HG03521 (cell line): Measurements from ENCODE around the gene THY1.
"Not testable (repeated sequence)": the region's sequence is repeated elsewhere in the genome, so short reads cannot be mapped to it uniquely, and the experiment has no call there.

ENCODE experiments used
- ATAC-seq: cut with Tn5 transposase; IDR thresholded peaks from one replicate; pipeline ENCODE4 v1.9.1; 2021; ENCODE audit warnings: mild to moderate bottlenecking, moderate library complexity; ENCODE audit not compliant: unreplicated experiment

Gene THY1

DNA sequence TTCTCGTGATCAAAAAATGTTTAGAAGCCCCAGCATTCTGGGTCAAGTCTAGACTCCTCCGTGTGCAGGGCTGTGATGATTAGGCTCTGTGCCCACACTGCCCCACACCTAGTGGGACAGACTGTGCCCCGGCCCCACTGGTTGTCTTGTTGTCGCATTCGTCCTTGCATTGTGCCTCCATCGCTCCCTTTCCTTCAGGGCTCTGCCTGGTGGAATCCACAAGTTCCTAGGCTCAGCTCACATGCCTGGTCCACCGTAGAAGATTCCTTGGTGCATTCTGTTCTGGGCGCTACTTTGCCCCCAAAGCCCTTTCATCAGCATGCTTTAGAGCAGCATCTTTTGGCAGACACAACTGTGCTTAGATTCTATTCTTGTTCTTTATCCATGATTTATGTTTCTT, 23.5 kb upstream of the THY1 start:
- ATAC-seq = no peak

DNA sequence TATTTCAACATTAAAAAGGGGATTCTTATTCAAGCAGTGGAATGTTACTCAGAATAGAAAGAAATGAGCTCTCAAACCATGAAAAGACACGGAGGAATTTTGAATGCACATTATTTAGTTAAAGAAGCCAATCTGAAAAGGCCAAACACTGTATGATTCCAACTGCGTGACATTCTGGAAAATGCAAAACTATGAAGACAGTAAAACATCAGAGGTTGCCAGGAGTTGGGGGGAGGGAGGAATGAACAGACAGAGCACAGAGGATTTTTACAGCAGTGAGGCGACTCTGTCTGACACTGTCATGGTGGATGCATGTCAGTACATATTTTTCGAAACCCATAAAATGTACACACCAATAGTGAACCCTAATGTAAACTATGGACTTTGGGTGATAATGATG, 22.9 kb upstream of the THY1 start:
- no peak for ATAC-seq

DNA sequence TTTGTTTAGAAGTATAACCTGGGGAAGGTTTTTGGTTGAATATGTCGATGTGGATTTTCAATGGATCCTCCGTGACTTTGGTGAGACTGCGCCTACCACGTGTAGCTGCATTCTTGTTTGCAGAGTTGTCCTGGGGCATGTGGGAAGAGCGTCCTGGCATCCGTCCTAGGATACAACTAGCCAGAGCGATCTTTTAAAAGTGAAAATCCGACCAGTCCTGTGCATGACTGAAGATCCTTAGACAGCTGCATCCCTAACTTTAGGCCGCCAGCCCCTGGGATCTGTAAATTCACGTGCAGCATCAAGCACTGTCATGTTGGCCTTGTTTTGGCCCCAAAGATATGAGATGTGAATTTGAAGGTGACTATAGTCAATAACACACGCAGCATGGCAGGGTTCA, 22.4 kb upstream of the THY1 start:
- no peak for ATAC-seq

DNA sequence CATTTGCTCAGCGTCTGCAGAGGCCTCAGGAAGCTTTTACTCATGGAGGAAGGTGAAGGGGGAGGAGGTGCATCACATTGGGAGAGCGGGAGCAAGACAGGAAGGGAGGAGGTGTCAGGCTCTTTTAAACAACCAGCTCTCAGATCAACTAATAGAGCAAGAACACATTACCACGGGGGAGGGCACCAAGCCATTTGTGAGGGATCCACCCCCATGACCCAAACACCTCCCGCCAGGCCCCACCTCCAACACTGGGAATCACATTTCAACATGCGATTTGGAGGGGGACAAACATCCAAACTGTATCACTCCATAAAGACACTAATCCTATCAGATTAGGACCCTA, 18.9 kb upstream of the THY1 start:
- no peak for ATAC-seq

DNA sequence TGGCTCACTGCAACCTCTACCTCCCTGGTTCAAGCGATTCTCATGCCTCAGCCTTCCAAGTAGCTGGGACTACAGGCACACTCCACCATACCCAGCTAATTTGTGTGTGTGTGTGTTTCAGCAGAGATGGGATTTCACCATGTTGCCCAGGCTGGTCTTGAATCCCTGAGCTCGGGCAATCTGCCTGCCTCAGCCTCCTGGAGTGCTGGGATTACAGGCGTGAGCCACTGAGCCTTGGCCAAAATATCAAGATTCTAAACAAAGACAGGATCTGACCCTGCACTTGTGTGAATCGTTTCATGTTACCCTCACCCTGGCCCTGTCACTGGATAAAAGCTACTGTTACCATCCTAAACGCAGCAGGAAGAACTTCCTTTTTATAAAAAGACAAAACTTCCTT, 15.6 kb upstream of the THY1 start:
- ATAC-seq = no peak

DNA sequence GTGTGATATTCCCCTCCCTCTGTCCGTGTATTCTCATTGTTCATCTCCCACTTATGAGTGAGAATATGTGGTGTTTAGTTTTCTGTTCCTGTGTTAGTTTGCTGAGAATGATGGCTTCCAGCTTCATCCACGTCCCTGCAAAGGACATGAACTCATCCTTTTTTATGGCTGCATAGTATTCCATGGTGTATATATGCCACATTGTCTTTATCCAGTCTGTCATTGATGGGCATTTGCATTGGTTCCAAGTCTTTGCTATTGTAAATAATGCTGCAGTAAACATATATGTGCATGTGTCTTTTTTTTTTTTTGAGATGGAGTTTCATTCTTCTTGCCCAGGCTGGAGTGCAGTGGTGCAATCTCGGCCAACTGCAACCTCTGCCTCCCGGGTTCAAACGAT, 14.5 kb upstream of the THY1 start:
- not testable (repeated sequence) for ATAC-seq

DNA sequence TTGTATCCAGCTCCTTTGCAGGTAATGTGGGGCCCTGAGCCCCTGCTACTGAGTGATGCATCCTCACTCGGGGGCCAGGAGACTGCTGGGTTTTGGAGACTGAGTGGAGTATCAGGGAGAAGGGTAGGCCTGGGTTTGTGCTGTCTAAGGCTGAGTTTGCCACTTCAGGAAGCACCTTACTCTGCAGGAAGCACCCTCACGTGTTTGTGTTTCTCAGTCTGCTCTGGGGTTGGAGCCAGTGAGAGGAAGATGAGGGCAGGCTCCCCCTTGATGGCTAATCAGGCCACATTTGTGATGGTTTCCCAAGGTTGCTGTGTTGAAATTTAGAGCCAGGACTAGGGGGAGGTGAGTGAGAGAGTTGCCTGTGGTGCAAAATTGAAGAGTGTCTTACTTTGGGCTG, 13.7 kb upstream of the THY1 start:
- no peak for ATAC-seq

DNA sequence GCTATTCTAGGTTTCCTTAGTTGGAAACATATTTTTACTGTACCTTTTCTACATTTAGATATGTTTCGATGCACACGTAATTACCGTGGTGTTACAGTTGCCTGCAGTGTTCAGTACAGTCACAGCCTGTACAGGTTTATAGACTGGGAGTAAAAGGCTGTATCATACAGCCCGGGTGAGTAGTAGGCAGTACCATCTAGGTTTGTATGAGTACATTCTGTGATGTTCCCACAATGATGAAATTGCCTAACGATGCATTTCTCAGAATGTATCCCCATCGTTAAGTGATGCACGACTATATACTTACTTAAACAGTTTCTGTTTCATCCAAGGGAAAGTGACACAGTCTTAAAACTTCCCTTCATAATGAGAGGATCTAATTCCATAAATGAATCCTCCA, 13.1 kb upstream of the THY1 start:
- ATAC-seq = no peak

DNA sequence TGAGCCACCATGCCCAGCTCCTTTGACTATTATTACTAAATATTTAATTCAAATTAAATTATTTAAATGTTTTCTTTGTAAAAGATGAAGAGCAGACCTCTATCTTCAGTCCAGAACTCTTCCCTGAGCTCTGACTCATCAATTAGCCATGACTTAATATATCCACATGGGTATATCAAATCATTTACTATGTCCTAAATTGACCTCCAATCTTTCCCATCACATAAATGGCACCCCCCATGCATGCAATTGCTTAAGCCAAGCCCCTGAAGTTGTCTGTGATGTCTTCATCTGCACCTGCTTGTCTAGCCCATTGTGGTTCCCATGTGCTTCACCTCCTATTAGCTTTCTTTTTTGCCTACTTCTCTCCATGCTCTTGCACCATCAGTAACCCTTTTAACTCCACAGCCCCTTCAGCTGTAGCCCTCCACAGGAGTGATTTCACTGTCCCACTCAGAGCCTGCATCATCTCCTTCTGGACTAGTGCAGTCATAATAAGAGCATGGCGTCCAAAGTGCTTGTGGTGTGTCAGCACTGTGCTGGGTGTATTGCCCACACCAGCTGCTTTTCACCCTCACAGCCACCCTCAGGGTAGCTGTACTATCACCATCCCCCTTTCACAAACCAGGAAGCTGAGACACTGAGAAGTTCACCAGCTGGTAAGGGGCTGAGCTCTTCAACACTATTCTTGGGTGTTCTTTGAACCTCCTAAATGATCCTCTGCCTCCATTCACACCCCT, 11.8 kb upstream of the THY1 start:
- no peak for ATAC-seq

DNA sequence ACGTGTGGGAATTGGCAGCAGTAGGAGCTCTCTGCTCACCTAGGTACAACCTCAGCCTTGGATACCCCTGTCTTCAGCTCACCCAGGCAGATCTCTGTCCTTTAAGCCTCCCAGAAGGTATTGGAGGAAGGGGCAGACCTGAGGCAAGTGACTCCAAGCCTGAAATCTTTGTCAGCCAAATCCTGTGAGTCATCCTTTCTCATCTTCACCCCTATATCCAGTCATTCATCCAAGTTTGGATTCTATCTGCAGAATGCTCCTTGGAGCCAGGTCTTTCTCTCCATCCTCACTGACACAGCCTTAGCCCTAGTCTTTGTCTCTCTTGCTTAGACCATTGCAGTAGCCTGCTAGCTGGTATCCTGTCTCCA, 10.4 kb upstream of the THY1 start:
- ATAC-seq = no peak

DNA sequence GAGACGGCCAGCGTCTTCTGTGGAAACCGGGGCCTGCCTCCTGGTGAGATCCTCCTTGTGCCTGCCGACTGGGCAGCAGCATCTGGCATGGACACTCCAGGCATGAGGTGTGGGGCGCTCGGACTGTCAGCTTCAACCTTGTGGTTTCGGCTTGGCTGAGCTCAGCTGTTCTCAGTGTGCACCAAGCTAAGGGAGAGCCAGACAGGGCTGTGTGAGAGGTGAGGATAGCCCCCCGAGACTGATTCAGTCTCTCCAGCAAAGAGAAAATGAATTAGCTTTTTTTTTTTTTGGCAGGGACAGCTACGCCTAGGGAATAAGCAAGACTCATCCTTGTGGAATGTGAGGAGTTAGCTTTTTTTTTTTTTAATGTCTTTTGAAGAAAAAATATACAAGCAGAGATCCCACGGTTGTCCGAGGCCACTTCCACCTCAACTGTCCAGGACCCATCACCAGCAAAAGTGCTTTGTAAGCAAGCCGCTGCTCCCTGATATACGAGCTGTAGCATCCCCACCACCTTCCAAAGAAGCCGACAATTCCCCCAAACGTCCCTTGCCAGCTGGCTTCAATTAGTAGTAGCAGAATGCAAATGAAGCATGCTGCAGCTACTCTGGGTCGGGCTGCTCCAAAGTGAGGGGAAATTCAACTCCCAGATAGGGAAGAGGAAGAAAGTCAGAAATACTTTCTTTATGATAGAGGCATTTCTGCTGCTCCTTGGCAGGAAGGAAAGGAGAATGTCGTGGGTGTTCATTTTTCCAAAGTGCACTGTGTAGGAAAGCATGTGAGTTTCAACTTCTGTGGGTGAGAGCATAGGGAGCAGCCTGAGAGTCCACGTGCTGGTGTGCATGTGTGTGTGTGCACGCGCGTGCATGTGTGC, 9.7 kb upstream of the THY1 start:
- ATAC-seq = no peak

DNA sequence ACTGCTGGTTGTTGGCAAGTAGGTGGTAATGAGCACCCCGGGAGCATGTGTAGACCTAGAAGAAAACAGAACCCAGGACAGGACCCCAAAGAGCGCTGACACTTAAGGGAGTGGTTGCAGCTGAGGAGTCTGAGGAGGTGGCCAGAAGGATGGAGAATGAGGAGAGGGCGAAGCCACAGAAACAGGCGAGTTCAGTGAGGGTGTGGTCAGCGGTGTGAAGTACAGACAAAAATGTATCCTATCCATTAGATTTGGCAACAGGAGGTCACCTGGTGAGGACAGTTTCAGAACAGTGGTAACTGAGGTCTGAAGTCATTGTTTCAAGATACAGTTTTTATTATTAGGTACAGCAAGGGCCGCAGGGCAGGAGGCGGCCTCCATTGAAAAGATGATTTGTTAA, 8.6 kb upstream of the THY1 start:
- no peak for ATAC-seq

DNA sequence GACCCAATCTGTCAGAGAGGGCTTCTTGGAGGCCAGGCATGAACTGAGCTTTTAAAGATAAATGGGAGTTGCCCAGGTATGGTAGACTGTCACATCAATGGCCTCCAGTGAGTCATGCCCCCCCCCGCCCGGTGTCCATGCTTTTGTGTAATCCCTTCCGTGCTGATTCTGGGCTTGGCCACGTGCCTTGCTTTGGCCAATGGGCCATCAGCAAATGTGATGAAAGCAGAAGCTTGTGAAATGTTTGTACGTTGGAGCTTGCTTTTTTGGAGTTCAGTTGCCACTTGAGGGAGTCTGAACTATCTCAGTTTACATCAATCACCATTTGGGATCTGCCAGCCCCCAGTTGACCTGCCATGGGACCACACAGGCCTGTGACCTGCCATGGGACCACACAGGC, 4.3 kb upstream of the THY1 start:
- ATAC-seq = no peak

DNA sequence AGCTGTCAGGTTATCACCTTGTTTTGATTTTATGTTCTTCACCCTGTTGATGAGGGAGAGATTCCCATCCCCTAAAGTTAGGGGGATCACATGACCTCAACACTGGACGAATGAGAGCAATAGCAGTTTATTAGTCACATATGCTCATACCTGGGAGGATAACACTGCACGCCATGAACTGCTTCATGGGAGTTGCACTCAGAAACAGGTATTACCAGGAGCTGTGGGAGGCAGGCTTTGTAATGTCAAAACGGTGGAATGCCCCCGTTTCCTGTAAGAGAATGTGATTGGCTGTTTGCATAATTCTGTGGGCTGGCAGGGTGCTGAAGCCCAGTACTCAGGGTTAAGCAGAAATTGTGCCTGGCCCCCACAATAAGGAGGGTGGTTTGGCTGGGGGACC, 3.2 kb upstream of the THY1 start:
- no peak for ATAC-seq

DNA sequence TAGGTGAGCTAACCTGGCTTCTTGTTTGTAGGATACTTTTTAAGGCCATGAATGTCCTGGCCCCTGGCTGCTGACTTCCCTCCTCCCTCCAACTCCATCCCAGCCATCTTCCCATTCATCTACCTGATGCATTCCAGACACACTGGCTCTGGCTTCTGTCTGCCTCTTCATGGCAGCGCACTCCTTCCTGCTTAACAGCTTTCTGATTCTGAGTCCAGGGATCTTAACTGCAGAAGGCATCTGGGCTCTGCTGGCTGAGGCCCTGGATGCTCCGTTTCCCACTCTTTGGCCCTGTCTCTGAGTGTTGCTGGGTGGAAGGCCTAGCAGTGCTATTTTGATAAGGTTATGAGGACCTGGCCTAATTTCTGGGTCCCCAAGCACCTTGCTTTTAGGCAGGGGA, 1.8 kb upstream of the THY1 start:
- ATAC-seq = no peak

DNA sequence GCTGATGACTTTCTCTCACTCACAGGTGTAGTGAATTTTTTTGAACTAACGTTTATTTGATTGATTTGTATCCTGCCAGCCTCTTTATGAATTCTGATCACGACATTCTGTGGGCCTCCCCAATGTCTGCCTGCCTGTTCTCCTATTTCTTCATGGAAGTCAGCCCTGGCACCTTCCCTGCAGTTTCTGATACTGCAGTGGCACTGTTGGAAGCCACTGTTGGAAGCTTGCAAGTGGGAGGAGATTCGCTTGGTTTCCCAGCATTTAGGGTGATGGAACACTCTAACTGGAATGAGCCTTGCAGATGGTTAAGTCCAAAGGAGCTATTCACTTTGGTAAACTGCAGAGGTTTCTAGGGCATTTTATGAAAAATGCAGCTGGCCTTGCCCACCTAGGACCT, 1.3 kb upstream of the THY1 start:
- ATAC-seq = no peak

DNA sequence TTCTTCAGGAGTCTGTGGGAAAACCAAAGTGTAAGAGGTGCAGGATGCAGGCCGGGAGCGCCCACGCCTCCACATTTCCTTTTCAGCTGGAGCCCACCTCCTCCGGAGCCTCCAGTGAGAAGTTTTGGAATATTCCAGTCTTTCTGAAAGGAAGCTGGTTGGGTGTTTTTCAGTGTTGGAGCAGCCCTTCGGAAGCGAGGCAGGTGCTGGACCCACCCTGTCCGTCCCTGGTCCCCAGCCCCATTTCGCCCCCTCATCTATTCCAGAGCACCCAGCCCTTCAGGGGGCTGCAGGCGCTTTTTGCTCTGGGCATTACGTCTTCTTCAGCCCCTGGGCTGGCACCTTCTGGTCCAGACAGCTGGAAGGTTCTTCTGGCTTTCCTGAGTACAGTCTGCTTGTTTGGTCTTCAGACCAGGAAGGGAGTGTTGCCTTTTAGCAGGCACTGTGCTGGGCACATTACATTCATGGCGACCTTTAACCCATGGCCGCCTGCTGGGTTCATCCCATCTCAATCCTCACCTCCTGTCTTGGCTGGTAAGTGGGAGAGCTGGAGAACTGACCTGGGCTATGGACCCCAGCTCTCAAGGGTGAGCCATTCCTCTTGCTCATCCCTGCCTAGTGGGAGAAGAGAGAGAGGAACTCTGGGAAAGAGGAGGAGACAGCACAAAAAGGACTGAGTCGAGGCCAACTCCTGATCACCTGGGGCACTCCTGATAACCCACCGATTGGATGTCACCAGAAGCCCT, 710 bp upstream of the THY1 start:
- ATAC-seq = no peak

DNA sequence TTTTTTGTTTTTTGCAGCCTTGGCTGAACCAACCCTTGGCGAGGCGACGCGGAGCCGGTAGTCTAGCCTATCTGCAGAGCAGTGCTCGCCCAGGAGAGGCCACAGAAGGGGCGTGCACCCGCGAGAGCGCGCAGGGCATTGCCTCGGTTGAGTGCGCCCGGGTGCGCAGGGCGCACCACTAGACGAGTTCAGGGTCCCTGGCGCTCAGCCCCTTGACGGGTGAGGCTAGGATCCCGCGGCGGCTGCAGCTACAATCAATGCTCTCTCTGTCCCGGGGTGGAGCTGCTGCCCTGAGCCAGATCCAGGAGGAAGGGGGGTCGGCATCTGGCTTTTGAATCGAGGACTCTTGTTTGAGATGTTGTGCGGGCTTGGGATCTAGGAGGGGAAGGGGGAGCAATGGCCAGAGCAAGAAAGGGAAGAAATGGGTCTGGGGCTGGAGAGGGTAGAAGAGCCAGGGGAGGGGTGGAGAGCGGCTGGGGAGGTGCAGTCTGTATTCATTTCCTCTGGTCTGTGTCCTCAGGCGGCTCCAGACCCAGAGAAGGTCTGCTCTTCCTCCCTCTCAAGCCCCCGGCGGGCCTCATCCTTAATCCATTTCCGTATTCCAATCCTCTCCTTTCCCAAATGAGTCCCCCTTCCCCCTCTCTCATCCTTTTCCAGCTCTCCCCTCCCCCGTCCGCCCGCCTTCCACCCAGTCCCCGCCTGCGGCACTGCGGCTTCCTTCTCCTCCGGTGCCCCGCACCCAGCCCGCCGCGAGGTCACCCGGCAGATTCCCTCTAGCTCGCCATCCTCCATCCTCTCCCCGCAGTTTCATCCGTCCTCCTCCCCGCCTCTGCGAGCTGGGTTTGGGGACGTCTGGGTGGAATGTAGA, 797 bp downstream of the THY1 start:
- ATAC-seq = no peak

DNA sequence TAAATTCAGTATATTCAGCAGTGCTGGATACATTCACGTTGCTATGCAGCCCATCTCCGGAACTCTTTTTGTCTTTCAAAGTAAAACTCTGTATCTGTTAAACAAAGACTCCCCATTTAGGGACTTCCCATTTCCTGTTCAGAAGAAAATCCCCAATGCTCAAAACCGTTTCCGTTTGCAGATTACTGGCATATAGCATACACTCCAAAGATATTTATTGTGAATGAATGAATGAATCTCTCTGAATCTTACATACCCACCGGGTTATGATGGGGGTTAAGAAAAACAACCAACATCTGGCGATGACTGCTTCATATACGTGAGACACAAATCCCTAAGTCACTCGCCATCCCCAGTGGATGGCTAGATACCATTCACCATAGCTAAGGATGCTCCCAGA, 1.6 kb downstream of the THY1 start:
- ATAC-seq = no peak

DNA sequence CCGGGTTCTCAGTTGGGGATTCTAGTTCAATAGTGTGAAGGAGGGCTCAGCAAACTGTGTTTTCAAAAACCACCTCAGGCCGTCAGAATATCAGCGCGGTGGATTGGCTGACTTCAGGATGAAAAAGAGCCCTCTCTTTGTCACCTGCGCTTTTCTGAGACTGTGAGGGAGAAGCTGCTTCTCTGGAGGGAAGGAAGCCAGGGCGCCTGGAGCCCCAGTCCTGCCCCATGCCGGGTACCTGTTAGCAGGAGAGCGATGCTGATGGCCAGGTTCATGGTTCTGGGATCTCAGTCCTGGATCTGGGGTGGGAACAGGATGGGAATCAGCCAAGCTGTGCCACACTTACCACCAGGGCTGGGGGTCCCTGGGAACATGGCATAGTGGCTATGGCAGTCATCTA, 2.3 kb downstream of the THY1 start:
- ATAC-seq = no peak
